HG03575 (cell line): ENCODE results near the gene ITPKC.
"Not testable (repeated sequence)": the region's sequence is repeated elsewhere in the genome, so short reads cannot be mapped to it uniquely, and the experiment has no call there.

Experiments used
- ATAC-seq: cut with Tn5 transposase; IDR thresholded peaks from one replicate; pipeline ENCODE4 v1.9.1; 2021; ENCODE audit not compliant: unreplicated experiment, insufficient number of reproducible peaks, low FRiP score; ENCODE audit errors: extremely low read depth

The ITPKC gene

DNA sequence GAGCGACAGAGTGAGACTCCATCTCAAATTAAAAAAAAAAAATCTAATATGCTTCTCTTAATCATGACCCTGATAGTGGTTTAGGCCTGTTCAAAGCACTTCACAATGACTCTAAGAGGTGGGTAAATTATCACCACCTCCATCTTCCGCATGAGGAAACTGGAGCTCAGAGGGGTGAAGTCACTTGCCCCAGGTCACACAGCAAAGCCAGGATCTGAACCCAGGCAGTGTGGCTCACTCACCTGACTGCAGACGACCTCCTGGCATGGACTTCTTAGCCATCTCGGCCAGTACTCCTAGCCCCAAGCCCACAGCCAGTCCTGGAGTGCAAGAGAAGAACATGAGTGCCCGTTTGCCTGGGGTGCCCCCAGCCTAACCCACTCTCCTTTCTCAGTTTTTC is 7.1 kb upstream of the ITPKC start:
- no peak for ATAC-seq

DNA sequence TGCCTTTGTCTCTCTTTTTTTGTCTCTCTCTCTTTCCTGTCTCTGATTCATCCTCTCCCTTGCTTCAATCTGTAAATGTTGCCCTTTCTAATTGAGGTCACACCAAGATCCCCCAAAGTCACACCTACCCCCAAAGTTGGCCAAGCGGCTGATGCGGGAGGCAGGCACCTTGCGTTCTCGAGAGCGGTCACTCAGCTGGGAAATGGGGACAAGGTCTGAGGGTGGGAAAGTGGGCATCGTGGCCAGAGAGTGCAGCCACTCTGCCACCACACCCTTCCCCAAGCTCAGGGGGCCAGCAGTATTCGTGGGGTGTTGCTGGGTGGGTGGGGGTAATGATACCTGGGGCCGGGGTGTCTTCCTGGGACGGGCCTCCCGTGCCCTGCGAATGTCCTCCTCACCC is 3.0 kb upstream of the ITPKC start:
- ATAC-seq = no peak

DNA sequence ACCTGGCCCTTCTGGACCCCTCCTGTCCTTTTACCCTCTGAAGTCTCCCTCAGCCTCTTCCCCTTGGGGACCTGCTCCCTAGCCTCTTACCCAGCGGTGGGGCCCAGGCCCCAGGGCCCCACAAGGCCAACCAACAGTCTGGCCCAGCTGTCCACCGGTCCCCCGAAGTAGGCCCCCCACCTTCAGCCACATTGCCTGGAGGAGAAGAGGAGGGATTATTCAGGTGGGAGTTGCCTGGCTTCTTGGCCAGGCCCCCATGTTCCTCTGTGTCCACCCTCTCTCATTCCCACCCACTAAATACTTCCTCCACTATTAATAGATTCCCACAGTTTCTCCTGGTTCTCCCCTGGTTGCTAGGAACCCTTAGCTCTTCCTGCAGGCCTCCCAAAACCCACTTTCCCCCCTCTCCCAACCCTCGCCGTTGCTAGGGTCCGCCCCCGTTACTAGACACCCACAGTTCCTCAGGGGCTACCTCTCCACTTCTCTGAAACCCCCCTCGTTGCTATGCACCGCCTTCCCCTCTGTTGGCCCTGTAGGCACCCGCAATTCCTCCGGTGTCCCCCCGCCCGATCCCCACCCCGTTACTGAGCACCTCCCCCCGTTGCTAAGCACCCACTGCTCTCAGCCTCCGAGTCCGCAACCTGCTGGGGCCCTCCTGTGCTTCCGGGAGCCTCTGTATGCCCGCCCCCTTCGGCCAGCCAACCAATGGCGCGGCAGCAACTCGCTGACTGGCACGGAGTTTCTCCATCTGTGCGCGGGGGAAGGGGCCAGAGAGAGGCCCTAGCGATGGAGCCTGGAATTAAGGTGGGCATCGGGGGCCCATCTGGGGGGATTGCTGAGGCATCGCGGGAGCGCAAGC is 2.2 kb upstream of the ITPKC start:
- no peak for ATAC-seq

DNA sequence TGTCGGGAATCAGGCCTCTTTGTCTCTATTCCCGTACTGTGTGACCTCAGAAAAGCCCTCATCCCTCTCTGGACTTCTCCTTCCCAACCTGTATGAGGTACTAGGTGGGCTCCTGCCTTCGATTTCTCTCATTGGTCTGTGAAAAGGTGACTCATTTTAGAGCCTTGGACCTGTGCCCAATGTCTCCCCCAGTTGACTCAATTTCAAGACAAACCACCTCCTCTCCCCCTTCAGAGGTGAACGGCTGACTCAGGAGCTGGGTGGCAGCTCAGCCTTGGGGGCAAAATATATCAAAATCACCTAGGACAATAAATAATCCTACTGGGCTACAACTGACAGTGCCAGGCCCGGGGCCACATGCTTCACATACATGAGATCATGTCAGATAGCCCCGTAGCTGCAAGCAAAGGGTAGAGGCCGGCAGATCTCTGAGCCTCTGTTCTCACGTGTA is 856 bp upstream of the ITPKC start:
- no peak for ATAC-seq

DNA sequence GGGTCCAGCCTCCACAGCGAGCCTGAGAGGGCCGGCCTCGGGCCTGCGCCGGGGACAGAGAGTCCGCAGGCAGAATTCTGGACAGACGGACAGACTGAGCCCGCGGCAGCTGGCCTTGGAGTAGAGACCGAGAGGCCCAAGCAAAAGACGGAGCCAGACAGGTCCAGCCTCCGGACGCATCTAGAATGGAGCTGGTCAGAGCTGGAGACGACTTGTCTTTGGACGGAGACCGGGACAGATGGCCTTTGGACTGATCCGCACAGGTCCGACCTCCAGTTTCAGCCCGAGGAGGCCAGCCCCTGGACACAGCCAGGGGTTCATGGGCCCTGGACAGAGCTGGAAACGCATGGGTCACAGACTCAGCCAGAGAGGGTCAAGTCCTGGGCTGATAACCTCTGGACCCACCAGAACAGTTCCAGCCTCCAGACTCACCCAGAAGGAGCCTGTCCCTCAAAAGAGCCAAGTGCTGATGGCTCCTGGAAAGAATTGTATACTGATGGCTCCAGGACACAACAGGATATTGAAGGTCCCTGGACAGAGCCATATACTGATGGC is 490 bp downstream of the ITPKC start:
- no peak for ATAC-seq

DNA sequence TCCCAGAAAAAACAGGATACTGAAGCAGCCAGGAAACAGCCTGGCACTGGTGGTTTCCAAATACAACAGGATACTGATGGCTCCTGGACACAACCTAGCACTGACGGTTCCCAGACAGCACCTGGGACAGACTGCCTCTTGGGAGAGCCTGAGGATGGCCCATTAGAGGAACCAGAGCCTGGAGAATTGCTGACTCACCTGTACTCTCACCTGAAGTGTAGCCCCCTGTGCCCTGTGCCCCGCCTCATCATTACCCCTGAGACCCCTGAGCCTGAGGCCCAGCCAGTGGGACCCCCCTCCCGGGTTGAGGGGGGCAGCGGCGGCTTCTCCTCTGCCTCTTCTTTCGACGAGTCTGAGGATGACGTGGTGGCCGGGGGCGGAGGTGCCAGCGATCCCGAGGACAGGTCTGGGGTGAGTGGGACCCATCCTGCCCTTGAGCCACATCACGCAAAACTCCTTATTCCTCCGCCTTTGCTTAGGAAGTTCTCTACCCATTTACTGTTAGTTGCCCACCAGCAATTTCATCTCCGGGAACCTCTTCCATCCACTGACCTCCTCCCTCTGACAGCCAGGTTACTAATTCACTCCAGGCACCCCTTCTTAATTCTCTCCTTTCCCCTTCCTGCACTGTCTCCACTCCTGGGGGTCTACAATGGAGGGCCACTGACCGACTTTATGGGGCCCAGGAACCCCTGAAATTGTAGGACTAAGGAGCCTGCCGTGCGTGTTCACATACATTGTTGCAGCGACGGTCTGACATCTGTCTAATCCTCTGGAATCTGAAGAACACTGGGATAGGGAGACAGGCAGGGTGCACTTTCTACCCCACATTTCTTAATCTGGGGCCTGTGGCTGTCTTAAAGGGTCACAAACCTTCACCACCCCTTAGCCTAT is 1.2 kb downstream of the ITPKC start:
- ATAC-seq = no peak

DNA sequence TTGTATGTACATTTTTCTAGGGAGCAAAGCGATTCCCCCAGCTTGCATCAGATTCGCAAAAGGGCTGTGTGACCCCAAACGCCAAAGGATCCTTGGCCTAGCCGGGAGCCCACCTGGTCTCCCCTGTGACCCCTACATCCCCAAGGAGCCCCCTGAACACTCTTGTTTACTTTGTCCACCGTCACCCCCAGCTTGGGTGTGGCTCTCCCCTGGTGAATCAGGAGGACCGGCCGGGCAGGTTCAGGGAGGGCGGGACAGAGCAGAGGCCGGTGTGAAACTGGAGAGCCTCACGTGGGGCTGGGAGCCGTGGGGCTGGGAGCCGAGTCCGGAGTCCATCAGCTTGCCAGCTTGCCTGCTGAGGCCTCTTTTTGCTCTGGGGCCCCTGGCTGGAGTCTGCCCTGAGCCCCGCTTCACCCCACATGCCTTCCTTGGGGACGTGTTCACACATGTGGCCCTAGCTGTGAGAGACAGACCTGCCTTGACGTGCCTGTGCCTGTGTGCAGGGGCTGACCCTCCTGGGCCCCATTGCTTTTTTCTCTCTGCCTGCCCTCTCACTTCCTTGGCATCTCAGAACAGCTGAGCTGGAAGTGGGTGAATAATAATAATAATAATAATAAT is 2.0 kb downstream of the ITPKC start:
- no peak for ATAC-seq

DNA sequence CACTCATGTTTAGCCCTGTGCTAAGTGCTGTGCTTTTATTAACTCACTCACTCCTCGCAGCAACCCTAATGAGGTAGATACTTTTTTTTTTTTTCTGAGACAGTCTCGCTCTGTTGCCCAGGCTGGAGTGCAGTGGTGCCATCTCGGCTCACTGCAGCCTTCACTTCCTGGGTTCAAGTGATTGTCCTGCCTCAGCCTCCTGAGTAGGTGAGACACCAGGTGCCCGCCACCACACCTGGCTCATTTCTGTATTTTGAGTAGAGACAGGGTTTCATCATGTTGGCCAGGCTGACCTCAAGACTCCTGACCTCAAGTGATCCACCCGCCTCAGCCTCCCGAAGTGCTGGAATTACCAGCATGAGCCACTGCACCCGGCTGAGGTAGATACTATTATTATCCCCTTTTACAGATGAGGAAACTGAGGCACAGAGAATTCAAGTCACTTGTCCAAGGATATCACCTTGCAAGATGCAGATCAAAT is 2.5 kb downstream of the ITPKC start:
- ATAC-seq = no peak

DNA sequence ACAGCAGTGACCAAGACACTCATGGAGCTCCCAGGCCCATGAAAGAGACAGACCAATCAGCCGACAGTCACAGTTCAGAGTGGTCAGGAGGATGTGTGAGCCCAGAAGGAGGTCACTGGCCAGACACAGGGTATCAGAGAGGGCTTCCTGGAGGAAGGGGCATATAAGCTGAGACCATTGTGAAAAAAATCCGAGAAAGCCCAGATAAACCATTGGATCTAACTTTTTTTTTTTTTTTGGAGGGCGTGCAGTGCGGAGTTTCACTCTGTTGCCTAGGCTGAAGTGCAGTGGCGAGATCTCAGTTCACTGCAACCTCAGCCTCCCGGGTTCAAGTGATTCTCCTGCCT is 4.2 kb downstream of the ITPKC start:
- no peak for ATAC-seq

DNA sequence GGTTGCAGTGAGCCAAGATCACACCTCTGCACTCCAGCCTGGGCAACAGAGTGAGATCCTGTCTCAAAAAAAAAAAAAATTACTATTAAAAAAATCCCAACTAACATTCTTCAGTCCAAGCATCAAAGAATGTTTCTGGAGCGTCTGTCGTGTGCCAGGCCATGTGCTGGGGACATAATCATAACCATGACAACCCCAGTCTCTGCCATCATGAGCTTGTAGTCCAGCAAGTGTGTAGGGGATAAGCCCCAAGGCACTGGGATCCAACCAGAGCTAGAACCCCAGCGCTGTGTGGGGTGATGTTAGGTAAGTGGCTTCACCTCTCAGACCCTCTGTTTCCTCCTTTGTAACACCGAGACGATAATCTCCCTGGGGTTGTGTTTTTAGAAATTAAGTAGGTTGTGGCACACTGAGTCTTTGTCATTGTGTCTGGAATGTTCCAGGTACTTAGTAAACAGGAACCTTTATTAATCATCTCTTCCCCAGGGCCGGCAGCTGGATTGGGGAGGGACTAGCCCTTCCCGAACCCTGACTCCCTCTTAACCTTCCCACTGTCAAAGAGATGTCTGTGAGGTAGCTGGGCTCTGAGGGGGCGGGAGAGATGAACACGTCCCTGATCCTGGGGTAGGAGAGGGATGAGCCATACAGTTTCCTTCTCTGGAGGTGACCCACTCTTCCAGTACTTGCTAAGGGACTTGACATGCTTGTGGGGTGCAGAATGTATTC is 5.2 kb downstream of the ITPKC start:
- ATAC-seq = no peak

DNA sequence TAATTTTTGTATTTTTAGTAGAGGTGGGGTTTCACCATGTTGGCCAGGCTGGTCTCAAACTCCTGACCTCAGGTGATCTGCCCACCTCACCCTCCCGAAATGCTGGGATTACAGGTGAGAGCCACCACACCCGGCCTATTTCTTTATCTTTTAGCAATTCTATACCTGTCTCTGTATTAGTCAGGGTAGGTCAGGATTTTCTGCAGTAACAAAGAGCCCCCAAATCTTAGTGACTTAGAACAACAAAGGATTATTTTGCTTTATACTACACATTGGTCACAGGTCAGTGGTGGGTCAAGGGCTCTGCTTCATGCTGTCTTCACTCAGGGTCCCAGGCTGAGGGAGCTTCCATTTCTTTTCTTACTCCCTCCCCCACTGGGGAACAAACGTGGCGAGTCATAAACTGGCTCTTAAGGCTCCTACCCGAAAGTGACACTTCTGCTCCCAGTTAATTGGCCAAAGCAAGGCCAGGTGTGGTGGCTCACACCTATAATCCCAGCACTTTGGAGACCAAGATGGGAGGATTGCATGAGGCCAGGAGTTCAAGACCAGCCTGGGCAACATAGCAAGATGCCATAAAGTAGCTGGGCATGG is 6.8 kb downstream of the ITPKC start:
- ATAC-seq = no peak

DNA sequence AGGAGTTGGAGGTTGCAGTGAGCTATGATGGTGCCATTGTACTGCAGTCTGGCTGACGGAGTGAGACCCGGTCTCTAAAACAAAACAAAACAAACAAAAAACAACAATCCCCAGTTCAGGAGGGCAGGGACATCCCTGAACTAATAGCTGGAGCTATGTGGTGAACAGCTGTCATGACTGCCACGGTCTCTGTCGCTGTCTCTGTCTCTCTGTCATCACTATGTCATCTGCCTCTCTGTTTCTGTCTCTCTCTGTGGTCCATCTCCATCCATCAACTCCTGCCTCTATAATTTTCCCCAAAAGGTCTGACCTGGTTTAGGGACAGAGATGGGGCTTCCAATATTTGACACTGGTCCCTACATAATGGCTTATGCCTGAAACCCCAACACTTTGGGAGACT is 7.4 kb downstream of the ITPKC start:
- ATAC-seq = no peak

DNA sequence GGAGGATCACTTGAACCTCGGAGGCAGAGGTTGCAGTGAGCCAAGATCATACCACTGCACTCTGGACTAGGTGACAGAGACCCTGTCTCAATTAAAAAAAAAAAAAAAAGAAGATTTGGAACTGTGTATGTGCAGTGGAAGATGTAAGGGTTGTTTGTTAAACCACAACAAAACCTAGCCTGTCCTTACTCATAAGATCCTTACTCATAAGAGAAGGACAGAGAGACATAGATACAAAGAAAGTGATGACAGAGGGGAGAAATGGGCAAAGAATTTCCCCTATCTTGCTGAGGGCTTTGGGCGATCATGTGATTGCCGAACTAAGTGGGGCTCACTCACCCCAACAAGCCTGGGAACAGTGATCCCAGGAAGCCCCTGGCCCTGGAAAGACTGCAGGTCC is 7.9 kb downstream of the ITPKC start:
- ATAC-seq = no peak

DNA sequence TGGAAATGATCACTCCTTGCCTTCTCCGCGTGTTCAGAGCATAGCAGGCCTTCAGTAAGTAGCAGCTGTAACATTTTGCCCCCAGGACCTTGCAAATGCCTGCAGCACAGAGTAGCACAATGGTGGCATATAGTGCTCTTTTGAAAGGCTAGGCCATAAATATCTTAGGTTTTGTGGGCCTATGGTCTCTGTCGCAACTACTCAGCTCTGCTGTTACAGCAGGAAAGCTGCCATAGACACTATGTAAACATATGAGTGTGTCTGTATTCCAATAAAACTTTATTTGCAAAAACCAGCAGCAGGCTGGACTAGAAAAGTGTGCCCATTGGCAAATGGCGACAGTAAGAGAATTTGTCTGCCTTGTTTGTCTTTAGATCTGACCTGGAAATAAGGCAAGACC is 9.4 kb downstream of the ITPKC start:
- ATAC-seq = no peak

DNA sequence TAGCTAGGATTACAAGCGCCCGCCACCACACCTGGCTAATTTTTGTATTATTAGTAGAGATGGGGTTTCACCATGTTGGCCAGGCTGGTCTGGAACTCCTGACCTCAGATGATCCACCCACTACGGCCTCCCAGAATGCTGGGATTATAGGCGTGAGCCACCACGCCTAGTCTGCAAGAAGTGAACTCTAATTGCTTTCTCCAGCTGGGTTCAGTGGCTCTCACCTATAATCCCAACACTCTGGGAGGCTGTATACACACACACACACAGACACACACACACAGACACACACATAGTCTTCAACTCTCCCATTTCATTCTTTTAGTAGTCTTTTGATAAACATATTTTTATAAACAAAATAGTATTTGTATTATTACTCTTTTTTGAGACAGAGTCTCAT is 13.2 kb downstream of the ITPKC start:
- ATAC-seq = not testable (repeated sequence)

DNA sequence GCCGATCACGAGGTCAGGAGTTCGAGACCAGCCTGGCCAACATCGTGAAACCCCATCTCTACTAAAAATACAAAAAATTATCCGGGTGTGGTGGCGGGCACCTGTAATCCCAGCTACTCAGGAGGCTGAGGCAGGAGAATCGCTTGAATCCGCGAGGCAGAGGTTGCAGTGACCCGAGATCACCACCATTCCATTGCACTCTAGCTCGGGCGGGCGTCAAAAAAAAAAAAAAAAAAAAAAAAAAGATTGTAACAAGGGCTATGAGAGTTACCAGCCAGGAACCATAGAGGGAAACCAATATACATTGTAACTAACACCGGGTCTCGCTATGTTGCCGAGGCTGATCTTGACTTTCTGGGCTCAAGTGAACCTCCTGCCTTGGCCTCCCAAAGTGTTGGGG is 15.4 kb downstream of the ITPKC start:
- ATAC-seq = not testable (repeated sequence)

DNA sequence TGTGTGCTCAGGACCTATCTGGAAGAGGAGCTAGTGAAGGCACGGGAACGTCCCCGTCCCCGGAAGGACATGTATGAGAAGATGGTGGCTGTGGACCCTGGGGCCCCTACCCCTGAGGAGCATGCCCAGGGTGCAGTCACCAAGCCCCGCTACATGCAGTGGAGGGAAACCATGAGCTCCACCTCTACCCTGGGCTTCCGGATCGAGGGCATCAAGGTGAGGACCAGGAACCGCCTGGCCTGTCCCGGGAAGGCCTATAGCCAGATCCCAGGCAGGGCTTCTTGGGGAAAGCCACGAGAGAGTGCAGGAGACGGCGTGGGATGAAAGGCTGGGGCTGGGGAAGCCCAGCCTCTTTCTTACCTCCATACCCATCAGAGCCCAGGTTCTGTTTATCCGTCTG is 16.2 kb downstream of the ITPKC start:
- no peak for ATAC-seq

DNA sequence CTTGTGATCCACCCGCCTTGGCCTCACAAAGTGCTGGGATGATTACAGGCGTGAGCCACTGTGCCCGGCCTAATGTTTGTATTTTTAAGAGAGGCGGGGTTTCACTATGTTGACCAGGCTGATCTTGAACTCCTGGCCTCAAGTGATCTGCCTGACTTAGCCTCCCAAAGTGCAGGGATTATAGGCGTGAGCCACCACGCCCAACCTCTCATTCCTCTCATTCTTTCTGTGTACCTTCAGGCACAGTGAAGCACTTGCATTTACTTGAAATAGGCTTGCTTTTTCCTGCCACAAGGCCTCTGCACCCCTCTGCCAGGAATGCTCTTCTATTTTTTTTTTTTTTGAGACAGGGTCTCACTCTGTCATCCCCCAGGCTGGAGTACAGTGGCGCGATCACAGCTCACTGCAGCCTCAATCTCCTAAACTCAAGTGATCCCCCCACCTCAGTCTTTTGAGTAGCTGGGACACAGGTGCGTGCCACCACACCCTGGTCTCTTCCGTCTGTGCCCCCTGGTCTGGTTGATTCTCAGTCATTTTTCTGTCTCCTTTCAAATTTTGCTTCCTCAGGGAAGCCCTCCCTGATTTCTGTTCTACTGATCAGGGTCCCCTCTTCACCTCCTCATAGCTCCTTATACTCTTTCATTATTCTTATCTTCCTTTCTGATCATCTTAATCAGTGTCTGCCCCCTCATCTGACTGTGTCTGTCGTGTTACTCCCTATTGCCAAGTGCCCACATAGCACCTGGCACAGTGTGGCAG is 18.3 kb downstream of the ITPKC start:
- no peak for ATAC-seq
